HG03575 (cell line): Measurements from ENCODE around the gene MAB21L4.

Source experiments
- ATAC-seq: cut with Tn5 transposase; IDR thresholded peaks from one replicate; pipeline ENCODE4 v1.9.1; 2021; ENCODE audit not compliant: unreplicated experiment, insufficient number of reproducible peaks, low FRiP score; ENCODE audit errors: extremely low read depth

The MAB21L4 gene

DNA sequence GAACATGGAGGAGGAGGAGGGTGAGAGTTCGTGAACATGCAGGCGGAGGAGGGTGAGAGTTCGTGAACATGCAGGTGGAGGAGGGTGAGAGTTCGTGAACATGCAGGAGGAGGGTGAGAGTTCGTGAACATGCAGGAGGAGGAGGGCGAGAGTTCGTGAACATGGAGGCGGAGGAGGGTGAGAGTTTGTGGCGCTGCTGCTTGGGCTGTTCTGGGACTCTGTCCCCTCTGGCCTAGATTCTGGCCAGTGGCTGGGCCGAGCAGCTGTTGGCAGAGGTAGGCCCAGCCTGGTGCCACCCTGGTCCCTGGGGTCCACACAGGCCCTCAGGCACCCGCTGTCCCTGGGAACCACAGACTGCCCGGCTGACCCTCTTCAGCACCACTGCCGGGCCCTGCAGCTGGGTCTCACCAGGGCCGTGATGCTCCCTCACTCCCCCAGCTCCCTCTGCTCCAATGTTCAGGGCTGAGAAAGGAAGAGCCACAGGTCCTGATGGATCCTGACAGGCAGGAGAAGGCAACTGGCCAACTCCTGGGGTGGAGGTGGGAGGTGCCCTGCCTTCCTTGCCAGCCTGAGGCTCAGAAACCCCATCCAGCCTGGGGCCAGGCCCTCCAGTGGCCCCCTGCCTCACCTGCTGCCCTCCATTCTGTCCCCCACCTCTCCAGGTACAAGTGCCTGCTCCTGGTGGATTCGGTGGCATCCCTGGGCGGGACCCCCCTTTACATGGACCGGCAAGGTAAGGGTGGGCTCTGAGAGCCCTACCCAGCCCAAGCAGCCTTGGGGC lies 23.4 kb downstream of the MAB21L4 start:
- no peak for ATAC-seq

DNA sequence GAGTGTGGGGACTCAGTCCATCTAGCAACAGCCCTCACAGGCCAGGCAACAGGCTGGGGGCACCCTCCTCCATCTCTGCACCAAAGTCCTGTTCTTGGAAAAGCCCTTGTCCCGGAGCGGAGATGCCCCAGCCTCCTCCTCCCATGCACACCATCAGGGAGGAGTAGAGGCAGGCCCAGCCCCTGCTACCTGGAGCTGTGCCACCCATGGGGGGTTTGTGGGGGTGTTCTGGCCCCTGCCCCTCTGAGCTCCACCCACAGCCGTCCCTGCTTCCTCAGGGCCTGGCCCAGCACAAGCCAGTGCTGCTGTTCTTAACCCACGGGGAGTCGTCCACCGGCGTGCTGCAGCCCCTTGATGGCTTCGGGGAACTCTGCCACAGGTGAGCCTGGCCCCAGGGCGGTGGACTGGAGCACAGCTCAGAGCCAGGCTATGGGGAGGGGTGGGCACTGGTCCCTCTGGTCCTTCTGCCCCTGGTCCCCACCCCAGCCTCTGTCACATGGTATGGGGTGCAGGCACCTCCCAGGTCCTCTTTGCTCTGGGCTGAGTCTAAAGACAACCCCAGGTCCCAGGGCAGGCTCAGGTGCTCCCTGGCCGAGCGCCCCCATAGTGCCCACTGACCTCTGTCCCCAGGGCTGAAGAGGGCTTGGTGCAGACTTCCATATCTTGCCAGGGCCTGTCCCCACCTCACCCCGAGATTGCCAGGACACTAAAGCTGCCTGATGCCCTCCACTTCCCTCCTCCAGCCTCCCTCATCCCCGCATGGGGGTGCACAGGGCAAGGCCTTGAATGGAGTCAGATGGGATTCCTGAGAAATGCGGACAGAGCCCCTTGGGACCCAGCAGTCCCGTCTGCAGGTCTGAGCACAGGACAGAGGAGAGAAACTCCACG lies 24.6 kb downstream of the MAB21L4 start:
- ATAC-seq = no peak

DNA sequence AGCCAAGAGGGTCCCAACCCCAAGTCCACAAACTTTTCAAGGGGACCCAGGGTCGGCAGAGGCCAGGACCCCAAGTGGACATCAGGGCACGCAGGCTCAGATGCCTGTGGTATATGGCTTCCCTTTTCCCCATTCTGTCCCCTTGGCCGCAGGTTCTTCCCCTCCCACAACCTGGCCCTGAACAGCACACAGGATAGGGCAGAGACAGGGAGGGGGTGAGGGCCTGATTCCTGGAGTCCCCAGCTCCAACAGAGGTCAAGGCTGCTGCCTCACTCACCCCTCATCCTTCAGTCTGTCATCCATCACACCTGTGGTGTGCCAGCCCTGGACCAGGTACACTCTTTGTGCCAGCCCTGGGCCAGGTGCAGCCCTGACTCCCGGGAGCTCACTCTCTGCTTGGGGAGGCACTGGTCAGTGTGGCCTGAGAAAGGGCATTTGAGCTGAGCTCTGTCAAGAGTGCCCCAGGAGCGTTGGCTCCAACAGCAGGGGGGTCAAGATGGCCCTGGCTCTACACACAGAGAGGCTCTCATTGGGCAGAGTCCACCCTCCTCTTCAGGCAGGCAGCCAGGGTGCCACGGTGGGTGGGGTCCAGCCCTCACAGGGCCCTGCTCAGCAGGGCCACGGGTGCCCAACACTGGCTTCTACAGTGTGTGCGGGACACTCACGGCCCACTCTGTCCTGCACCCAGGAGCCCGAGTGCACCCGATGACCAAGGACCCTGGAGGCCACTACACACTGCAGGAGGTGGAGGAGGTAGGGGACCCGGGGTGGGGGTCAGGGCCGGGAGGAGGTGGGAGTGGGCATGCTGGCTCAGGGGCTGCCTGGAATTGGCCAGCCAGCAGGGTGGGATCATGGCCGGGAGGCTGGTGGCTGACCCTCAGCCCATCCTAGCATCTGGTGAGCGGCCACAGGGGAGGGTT lies 25.7 kb downstream of the MAB21L4 start:
- no peak for ATAC-seq

DNA sequence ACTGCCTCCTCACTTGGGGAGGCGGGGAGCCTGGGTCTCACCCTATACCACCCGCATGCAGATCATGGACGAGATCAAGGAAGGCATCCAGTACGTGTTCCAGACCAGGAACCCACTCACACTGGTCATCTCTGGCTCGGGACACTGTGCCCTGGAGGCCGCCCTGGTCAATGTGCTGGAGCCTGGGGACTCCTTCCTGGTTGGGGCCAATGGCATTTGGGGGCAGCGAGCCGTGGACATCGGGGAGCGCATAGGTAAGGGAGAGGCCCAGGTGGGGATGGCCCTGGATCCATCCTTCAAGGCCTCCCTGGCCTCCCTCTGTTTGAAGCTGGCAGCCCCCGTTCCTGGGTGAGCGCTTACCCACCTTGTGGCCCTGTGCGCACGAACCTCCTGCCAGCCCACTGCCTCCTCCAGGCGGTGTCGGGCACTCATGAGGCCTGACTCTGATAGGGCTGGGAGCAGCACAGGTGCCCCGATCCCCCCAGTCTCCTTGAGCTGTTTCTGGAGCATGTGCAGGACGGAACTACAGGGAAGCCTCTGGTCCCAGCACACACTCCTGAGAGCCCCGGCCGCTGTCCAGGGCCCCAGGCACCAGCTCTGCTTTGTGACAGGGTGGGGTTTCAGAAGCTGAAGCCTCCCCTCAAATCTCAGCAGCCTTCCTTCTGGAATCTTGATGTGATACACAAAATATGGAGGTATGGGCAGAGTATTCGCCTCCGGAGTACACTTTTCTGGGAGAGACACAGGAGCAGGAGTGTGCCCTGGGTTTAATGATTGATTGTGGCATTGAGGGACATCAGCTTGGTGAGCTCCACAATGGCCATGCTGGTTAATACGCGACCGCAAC lies 26.6 kb downstream of the MAB21L4 start:
- ATAC-seq = no peak

DNA sequence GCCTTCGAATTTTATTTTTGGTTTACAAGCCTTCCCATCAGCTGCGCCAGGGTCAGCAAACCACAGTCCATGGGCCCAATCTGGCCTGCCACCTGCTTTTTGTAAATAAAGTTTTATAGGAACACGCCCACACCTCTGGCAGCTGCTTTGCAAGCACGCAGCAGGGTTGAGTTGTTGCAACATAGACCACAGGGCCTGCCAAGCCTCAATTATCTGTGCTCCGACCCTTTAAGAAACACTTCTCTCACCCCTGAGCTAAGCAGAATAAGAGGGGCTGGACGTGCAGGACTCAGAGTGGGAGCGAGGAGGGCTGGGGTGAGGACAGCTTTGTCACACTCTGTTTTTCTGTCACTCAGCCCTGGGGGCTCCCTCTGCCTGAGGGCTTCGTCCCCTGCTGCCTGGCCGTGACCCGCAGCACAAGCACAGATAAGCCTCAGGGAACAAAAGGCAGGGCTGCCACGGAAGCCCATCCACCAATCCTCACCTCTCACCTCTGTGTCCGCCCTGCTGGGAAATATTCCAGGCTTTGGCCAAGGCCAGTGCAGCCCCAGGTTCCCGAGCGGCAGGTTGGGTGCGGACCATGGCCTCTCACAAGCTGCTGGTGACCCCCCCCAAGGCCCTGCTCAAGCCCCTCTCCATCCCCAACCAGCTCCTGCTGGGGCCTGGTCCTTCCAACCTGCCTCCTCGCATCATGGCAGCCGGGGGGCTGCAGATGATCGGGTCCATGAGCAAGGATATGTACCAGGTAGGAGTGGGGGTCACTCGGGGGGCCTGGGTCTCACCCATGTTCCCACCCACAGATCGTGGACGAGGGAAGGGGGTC lies 27.5 kb downstream of the MAB21L4 start, which contains the start of gene AGXT:
Gene AGXT, plus strand, starts transcription at position 539 of the 823 bp plus-strand sequence. Its CDS starts 42 bp downstream, at position 581.
- no peak for ATAC-seq

DNA sequence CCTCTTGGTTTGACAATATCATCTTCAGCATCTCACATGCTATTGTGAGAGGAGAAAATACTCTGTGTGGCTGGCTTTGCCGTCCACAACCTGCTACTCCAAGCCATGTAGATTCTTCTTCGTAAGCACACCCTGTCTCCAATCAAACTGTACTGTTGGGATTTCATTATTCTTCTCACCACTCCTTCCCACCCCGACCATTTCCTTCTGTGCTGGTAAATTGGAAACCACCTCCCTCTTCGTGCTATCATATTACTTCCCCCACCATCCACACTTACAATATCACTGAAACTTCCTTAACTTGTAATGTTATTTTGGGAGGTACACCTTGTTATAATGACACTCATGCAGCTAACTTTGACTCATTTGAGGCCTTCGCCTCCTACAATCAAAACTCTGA lies 30.6 kb downstream of the MAB21L4 start:
- no peak for ATAC-seq

DNA sequence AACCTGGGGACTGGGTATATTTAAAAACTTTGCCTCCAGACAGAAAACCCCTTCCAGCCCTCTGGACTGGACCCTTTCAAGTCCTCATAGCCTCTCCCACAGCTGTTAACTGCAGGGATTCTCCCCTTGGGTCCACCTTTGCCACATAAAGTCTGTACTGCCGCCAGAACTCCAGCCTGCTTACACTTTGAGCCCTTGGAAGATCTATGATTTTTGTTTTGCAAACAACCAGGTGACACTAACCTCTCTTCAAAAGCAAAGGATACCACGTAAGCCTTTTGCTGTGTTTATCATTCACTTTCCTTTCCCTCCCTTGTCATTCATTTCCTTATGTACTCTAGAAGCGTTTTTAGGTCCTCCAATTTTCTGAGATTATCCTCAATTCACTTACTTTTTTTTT lies 31.5 kb downstream of the MAB21L4 start:
- ATAC-seq = no peak

DNA sequence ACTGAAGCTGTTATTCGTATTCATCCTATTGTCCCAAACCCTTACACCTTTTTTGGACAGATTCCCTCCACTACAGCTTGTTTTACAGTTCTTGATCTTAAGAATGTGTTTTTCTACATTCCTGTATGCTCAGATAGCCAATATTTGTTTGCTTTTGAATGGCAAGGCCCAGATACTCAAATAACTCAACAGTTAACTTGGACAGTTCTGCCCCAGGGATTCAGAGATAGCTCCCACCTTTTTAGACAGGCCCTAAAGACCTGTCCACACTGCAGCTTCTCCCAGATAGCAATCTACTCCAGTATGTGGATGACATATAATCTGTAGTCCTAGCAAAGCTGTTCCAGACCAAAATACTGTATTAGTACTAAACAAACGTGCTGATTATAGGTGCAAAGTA lies 34.4 kb downstream of the MAB21L4 start:
- ATAC-seq = no peak

DNA sequence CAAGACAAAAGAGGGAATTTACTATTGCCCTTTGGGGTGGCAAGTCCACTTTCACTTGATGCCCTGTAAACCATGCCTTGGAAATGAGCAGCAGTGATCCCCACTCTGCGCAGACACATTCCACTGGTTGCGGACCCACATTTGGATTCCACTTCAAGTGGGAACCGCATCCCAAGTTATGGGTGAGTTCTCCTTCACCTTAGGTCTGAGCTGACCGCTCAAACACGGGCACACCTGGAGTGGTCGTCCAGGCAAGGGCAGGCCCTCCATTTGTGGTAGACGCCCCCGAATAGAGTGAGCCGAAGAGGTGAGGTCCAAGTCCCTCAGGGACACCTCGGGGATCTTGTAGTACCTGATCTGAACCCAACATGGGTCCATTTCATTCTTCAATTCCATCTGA lies 37.1 kb downstream of the MAB21L4 start:
- ATAC-seq = no peak

DNA sequence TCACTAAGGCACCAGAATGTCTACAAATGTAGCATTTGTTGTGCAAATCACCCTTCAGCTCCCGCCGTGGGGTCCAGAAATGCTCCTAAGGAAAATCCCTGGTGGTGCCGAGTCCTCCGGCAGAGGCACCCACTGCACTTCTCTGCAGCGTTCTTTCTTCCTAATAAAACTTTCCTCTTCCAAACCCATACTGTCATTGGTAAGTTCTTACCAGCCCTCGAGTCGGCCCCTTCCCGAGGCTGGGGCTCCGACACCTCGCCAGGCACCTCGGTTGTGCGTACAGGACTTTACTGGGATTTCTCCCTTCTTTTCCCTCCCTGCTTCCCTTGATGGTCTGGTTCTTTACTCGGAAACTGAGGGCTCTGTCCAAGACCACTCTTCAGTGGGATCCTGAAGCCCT lies 37.6 kb downstream of the MAB21L4 start:
- ATAC-seq = no peak

DNA sequence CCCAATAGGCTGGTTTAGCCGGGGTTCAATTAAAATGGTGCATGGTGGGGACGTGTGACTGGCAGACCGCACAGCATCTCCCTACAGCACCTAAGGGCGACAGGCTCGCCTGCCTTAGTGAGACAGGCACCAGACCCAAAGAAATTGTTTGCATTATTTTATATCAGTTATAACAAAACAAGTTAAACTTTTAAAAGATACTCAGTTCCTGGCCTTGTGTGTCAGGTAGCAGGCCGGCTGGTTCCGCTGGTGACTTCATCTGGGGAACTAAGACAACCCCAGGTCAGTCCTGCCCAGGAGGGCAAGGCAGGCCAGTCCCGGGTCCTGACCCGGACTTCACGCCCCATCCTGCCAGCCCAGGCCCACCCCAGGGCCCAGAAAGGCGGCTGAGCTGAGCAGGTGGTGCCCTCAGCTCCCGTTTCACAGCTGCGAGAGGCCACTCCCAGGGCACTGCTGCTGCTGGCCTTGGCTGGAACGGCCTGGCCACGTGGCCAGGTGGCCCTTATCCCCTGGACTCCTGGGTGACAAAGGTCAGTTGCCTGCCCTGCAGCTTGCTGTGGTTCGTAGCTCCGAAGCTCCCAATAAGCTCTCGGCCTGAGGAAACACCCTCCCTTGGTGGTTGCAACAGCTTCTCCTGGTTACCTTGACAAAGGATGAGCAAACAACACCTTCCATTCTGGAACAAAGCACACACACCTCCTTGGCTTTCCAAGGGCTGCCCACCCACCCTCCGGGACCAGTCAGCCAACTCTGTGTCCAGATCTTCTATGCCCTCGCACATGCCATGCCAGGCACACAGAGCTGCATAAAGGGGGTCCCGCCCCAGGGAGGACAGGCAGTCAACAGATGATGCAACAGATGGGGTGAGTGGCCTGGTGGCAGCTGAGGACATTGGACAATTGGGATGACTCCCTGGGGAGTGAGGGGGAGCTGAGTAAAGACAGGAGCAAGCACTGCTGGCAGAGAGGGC lies 38.6 kb downstream of the MAB21L4 start:
- no peak for ATAC-seq

DNA sequence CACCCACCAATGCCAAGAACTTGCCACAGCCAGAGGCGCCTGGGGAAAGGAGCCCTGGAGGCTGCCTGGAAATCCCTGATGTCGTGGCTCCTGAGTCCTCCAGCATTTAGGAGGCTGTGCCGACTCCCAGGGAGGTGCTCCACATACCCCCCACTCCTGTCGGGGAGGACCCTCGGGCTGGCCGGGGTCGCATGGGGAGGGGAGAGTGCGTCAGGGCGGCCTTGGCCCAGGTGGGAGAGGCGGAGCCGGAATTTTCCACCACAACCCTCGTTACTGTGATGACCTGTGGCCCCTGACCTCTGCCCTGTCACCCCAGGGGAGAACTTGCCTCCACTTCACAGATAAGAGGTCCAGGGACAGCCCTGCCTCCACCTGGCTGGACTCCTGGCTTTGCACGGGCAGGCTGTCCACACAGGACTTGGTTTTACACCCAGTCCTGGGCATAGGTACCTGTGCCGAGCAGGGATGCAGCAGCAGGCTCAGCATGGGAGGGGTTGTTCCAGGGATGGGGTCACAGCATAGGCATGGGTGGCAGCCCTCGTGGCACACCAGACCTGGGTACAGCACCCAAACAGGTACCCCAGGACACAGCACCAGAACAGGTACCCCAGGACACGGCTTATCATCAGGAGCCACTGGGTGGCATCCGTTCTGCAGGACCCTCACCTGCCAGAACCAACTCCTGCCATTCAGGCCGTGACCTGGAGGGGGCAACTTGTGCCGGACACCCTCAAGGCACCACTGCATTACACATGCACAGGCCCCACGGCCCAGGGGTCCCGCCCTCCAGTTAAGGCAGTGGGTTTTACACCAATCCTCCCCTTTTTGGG lies 39.6 kb downstream of the MAB21L4 start:
- no peak for ATAC-seq

DNA sequence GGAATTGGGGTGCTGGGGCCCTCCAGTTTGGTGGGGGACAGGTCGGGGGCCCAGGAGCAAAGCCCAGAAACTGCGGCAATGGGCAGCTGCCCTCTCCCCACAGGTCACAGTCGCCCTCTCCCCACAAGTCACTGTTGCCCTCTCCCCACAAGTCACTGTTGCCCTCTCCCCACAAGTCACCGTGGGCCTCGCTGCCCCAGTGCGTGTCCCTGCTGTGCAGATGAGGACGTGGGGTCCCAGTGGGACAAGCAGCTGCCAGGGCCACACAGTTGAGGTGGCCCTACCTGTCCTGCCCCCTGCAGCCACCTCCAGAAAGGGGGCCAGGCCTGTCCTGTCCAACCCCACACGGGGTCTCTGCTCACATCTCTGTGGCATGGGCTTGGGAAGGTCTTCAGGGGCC lies 40.3 kb downstream of the MAB21L4 start:
- ATAC-seq = no peak

DNA sequence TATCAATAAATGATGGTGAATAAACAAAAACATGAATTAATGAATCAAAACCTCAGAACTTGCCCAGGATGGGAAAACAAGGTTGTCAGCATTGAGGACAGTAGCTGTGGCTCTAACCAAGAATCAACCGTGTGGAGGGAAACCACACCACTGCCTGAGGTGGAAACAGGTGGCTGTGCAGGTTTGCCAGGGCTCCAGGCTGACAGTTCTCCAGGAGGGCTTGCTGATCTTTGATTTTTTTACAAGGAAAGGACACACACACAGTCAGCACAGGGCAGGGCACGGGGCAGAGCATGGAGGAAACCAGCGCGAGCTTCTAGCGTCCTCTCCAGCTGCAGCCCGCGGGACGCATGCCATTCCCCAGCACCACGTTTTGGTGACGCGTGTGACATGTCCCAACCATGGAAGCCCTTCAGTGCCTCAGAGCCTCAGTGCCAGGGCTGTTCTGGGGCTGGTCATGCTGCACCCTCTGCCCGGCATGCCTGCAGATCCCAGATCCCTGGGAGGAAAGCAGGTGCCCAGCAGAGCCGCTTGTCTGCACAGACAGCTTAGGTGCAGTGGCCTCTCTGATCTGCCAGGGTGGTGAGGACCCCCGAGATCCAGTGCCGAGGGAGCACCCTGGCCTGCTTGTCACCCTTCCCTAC lies 43.2 kb downstream of the MAB21L4 start:
- no peak for ATAC-seq
